H7 (cell line): ENCODE measurements around the gene RAPGEF4. TPM values are rescaled to one million over a fixed set of nuclear protein-coding genes. Genes with fewer than 3 reads are reported as not detected.
A peak's percentile ranks its signal among the peaks of the same experiment; 100 is the strongest.

ENCODE experiments used
- DNase-seq: peaks from one replicate; pipeline ENCODE4 v3.0.0; 2012
- H3K27me3 ChIP-seq: 2 replicates; pipeline ENCODE4 v1.6.0; 2011; ENCODE audit warnings: mild to moderate bottlenecking, low read length; ENCODE audit not compliant: control insufficient read depth, insufficient read depth
- H3K36me3 ChIP-seq: replicated peaks from 2 replicates; pipeline ENCODE4 v1.5.1; 2011; ENCODE audit warnings: low read length; ENCODE audit not compliant: control insufficient read depth, insufficient read depth
- H3K4me3 ChIP-seq: 2 replicates; pipeline ENCODE4 v1.5.1; 2011; ENCODE audit warnings: low read depth, mild to moderate bottlenecking, control low read depth, low read length, moderate library complexity; ENCODE audit not compliant: insufficient read depth
- total RNA-seq: library from RNA; depleted of rRNA; stranded (reverse); fragments of >200 nt; shearing (Covaris generic); gene quantifications from 2 replicates; pipeline ENCODE4 v1.2.3, GENCODE V29; 2014; rRNA removed

The RAPGEF4 gene
- 0.69 and 0.78 TPM in 2 replicates for total RNA-seq

DNA sequence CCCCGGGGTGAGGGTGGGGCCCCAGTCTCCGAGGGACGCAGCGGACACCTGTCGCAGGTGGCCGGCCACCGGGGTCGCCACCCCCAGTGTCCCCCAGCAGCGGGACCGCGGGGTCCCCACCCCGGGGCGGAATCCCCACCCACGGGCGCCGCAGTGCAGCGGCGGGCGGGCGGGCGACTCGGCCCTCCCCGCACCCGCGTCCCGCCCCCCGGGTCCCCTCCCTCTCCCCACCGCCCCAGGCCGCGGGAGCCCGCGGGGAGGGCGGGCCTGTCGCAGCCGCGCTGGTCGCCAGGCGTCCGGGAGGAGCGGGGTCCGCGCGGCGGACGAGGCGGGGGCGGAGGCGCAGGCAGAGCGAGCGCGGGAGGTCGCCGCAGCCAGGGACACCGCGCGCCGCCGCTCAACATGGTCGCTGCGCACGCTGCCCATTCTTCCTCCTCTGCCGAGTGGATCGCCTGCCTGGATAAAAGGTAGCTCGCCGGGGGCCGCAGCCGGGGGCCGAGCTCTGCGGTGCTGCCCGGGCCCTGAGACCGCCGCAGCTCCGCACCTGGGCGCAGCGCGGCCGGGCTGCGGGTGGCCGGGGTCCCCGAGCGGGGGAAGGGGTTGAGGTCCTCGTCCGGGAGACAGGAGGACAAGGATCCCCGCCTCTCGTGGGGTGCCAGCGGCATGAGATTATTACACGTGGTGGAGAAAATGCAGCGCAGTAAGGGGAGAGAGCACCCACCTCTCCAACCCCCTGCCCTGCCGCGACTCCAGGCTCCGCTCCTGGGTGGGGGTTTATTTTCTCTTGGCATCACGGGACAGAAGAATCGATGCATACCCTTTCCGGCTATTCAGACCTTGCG is at the start of gene RAPGEF4:
Gene RAPGEF4, plus strand, starts transcription at position 264 of the 842 bp plus-strand sequence. Its CDS starts 139 bp downstream, at position 403.
- Histone ChIP-seq H3K4me3 (peak within 1 kb of the TSS; percentile 52), H3K27me3 (peaks cover 34% of the 10 kb centered on the region), H3K36me3 (no peaks in the 10 kb centered on the region)
- peak; percentile 89 for DNase-seq

DNA sequence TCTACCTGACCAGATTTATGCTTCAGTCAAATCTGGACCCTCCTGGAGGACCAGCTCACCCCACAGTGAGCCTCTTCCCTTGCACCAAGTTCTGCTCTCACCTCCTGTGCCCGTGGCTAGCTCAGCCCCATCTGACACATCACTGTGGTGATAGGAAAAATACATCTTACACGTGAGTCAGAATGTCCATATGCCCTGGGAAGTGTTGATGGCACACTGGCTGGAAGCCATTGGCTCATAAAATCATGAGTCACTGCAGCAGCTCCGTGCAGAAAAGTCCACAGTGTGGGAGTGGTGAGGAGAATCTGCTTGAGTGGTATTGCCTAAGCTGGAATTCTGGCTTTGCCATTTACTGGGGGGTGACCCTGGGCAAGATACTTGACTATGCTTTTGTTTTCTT is 42.6 kb upstream of the RAPGEF4 start:
- DNase-seq: no peak

DNA sequence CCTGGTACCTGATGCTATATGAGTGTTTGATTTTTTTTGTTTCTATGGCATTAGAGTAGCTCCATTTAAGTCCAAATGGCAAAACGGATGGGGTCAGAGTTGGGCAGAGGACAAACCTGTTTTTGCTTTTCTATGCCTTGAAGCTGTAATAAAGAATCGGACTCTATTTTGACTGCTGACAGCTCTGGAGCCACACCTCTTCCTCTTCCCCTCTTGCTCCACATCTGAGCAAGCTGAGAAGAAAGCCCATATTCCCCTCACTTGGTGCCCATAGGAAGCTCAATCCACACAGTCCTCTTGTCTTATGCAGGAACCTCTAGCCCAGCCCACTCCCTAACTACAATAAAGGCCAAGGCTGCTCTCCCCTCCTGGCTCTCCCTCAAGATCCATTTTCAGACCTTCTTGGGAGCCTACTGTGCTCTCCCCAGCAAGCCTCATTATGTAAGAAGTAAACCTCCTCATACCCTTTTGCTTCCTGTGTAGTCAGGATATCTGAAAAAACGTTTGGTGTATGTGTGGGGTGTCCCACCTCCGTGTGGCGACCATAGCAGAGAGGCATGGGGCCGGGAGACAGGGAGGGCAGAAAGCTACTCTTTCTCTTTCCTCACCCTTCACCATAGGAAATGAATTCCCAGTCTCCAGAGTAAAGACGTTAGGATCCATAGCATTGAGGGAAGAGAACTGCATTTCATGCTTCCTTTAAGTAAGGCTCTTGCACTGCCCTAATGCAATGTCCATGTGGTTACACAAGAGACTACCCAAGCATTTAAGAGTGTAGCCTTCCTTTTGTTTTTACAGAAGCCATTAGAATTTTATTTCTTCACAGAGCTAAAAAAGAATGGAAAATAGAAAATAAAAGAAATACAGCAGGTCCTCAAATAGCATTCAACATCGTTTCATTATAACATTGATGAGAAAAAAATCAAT is 41.9 kb upstream of the RAPGEF4 start:
- no peak for DNase-seq
- Histone ChIP-seq H3K36me3 (no peaks in the 10 kb centered on the region), H3K27me3 (no peaks in the 10 kb centered on the region), H3K4me3 (no peak overlapping the region)

More for the DNA sequence above, 42.6 kb upstream of the RAPGEF4 start:
- Histone ChIP-seq H3K4me3 (no peak overlapping the region), H3K36me3 (no peaks in the 10 kb centered on the region), H3K27me3 (no peaks in the 10 kb centered on the region)

DNA sequence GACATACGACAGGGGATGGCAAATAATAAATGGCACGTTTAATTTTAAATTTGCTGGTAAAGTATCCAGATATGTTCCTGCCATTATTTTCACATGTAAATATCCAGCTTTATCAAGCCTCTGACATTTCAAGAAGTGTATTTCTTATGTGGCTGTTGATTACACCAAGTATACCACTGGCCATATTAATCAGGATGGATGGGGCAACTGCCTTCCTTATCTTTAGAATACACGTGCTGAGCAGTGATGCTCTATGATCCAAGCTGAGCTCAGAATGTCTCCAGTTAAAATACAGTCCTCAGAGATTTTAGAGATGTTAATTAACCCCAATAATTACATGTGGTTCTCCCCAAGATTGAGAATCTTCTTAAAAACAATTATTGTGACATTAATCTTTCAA is 38.3 kb upstream of the RAPGEF4 start:
- DNase-seq: no peak
- no peaks in the 10 kb centered on the region for H3K36me3 ChIP-seq
- H3K4me3 ChIP-seq: no peak overlapping the region
- H3K27me3 ChIP-seq: no peaks in the 10 kb centered on the region

DNA sequence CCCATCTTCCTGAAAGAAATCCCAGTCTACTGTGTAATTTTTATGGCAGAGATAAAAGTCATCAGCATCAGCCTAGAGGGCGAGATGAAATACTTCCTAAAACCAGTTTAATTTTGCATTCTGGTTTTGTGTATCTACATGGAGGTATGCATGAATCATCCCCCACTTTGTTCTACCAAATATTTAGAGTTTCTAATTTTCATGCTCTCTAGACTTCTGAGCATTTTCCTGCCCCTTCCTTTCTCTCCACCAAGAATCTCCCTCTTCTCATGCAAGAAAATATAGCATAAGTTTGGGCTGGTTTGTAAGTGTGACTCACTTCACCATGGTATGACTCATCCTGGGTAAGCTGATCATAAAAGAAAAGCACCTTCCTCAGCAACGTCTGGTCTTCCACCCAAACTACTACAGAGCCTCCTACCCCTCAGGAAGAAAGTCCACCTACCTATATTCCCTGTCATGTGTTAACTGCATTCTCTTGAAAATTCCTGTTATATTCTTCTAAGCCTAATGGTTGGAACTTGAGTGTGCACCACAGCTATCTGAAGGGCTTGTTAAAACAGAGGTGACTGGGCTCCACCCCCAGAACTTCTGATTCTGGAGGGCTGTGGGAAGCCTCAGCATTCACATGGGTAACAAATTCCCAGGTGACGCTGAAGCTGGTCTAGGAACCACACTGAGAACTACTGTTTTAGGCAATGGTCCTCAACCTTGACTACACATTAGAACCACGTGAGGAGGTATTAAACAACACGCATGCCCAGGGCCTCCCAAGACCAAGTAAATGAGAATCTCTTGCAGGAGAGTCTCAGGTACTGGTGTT is 37.4 kb upstream of the RAPGEF4 start:
- Histone ChIP-seq H3K36me3 (no peaks in the 10 kb centered on the region), H3K4me3 (no peak overlapping the region), H3K27me3 (no peaks in the 10 kb centered on the region)
- no peak for DNase-seq

DNA sequence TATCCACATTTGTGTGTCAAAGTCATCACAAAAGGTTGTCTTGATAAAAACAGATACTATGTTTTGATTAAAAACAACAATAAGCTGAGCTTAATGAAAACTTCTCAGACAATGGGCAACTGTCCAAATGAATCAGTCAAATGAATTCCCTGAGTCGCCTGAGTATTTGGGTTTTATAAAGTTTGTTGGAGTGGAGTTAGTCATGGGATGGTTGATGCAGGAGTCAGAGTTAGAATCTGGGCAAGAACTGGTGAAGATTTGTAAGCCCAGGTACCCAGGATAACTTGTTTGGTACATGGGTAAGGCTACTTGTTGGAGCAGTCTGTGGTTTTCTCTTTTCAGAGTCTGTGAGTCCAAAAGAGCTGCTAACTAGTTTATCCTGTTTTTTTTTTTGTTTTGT is 34.4 kb upstream of the RAPGEF4 start:
- Histone ChIP-seq H3K27me3 (no peaks in the 10 kb centered on the region), H3K36me3 (no peaks in the 10 kb centered on the region), H3K4me3 (no peak overlapping the region)
- DNase-seq: no peak

DNA sequence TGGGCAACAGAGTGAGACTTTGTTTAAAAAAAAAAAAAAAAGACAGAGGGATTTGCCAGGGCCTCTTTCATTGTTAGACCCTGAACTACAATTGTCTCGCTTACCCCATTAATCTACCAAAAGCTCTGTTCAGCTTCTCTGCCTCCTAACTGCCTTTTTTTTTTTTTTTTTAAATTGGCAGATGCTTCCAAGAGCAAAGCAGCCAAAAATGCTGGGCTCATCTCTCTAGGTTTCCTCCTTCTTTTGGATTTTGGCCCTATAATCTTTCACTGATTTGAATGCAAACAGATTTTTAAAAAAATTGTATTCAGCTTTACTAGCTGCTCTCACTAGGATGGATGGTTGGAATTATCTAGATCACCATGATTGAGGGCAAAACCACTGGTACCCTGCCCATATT is 33.2 kb upstream of the RAPGEF4 start:
- no peaks in the 10 kb centered on the region for H3K36me3 ChIP-seq
- no peak for DNase-seq

DNA sequence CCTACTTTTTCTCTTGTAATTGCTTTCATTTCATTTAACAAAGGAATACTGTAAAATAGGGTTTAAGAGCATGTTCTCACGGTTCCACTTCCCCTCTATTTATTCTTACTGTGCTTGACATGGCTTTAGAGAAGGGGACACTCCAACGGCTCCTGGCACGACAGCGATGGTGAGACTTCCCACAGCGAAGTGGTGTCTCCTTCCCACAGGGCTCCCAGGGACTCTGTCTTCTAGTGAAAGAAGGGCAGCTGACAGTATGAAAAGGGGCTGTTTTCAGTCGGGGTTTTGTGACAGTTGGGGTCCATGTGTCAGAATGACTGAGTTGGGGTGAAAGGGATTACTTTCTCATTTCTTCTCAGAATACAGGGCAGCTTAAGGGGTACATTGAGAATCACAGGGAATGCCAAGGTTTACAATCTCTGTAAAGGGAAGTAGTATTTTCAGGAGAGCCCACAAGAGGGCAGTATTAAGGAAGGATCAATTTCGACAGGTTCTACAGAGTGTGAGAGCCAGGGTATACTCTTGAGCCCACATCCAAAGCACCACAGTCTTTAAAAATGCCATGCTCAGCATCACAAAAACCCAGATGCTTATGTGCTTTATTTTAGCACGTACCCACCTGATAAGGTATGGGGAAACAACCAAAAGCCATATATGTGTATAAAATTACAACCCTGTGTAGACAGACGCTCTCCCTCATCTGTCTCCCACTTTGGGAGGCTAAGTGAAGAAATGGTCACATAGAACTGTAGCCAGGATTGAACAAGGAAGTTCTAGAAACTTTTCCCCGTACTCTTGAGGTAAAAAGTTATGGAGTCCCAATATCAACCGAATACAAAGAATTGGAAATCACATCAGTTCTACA is 31.3 kb upstream of the RAPGEF4 start:
- Histone ChIP-seq H3K4me3 (no peak overlapping the region), H3K27me3 (no peaks in the 10 kb centered on the region), H3K36me3 (no peaks in the 10 kb centered on the region)
- DNase-seq: peak; percentile 71

More for the DNA sequence above, 33.2 kb upstream of the RAPGEF4 start:
- H3K4me3 ChIP-seq: no peak overlapping the region
- no peaks in the 10 kb centered on the region for H3K27me3 ChIP-seq

DNA sequence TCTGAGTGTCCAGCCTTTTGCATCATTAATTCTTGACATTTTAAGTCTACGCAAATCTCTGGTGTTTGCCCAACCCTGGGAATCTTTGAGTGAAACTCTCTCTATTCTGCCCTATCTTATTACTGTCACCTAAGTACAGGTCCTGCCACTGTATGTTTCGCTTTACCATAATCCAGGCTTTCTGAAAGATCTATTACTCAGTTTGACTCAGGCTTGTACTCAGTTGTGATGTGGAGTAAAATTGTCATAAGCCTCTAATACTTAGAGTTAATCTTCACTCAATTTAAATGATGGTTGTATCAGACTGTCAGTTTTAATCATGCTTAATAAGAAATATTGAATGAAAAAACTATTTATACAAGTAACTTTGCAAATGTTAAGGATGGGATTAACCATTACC is 30.3 kb upstream of the RAPGEF4 start:
- Histone ChIP-seq H3K4me3 (no peak overlapping the region), H3K36me3 (no peaks in the 10 kb centered on the region), H3K27me3 (no peaks in the 10 kb centered on the region)
- DNase-seq: no peak

DNA sequence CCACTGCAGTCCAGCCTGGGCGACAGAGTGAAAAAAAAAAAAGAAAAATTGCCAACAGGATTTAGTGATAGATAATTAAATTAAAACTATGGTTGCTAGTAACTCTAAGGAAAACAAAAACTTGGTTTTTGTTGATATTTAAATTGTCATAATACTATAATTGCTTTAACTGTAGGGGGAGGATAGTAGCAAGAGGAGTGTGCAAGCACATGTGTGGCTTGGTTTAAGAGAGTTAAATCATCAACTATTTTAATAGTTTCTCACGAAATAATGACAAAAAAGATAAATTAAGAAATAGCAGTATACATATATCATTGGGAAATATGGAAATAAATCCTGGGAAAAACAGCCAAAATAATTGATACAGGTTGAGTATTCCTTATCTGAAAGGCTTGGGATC is 27.4 kb upstream of the RAPGEF4 start:
- Histone ChIP-seq H3K27me3 (no peaks in the 10 kb centered on the region), H3K4me3 (no peak overlapping the region), H3K36me3 (no peaks in the 10 kb centered on the region)
- no peak for DNase-seq

DNA sequence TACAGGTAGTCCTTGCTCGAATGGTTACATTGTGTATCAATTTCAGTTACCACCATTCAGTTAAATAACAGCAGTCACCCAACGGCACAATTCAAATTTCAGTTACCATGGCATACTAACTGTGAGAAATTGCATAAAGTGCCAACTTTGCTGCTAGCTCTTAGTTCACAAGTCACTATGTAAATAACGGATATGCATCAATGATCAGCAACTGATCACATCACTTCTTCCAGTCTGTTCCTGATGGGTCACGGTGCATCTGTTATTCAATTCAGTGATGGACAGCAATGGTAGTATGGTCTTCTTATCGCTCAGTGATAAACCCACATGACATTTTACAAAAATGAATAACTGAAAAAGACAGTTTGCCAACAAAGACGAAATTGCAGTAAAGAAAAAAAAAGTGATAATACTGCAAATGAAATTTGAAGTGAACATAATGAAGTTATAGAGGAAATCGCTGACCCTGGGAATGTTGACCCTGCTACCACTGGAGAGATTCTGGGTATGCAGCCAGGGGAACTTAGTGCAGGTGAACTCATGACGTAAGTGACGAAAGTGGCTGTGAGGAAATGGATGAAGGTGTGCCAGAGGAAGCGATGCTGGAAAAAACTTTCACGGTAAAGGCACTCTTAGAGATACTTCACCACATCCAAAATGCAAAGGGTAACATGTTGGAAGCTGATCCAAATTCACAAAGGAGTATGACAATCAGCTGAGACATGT is 25.9 kb upstream of the RAPGEF4 start:
- H3K27me3 ChIP-seq: no peaks in the 10 kb centered on the region
- no peak for DNase-seq
- H3K36me3 ChIP-seq: no peaks in the 10 kb centered on the region
- no peak overlapping the region for H3K4me3 ChIP-seq

DNA sequence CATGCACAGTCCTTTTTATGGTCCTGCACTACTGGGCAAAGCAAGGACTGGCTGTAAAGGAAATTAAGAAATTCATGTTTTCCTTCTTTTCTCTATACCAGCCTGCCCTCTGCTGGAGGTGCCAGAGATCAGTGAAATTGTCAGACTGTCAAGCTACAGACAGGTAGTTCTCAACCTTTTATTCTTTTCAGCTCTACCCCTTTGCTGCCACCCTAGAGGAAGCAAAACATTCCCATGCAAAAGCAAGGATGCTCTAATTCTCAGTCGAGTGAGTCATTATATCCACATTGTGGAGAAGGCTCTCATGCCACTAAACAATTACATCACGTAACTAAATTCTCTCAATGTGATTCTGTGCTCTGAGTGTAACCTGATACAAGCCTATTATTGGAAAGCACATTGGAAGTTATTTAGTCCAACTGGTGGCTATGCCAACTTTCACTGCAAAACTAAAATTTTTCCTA is 25.0 kb upstream of the RAPGEF4 start:
- Histone ChIP-seq H3K36me3 (no peaks in the 10 kb centered on the region), H3K27me3 (no peaks in the 10 kb centered on the region), H3K4me3 (no peak overlapping the region)
- peak; percentile 68 for DNase-seq

DNA sequence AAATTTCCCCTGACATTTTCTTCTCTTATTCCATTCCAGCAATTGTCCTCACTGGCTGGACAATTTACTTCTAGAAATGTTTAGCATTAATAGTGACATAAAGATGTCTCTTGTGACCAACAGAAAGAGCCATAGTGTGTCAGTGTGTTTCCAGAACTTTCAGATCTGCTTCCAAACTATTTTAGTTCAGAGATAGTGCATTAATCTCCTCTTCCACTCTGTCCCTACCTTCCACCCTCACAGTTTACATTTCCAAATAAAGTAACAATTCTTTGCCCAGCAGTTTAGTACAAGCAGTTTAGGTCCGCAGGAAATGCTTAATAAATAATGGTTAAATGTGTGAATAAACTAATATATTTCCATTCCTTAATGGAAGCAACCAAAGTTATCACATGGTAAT is 24.5 kb upstream of the RAPGEF4 start:
- Histone ChIP-seq H3K36me3 (no peaks in the 10 kb centered on the region), H3K4me3 (no peak overlapping the region), H3K27me3 (no peaks in the 10 kb centered on the region)
- no peak for DNase-seq
